Thoracic aorta (tissue), 2 donors: Measurements from ENCODE around the gene SLC26A1. TPM values are rescaled to one million over a fixed set of nuclear protein-coding genes. Genes with fewer than 3 reads are reported as not detected.

Experiments used
- ATAC-seq: fragments of 150-250 bp; one replicate; pipeline ENCODE4 v1.8.0; 2017; ENCODE audit warnings: low read depth; ENCODE audit not compliant: insufficient number of reproducible peaks, low FRiP score
- DNase-seq: peaks from one replicate; pipeline ENCODE4 v3.0.0-alpha.2; 2020; ENCODE audit warnings: low spot score
- H3K27ac ChIP-seq, 2 donors: fragments of 200-600 bp; sonication (generic); 1 replicate in 1 of 2; 2 replicates in 1 of 2; pipeline ENCODE4 v1.5.1; 2016; ENCODE audit warnings: mild to moderate bottlenecking in 2 of 2, moderate library complexity in 2 of 2
- H3K27me3 ChIP-seq: fragments of 200-600 bp; sonication (generic); replicated peaks from 2 replicates; pipeline ENCODE4 v1.6.0; 2016; ENCODE audit warnings: mild to moderate bottlenecking; ENCODE audit not compliant: insufficient read depth
- H3K36me3 ChIP-seq: fragments of 200-600 bp; sonication (generic); one replicate; pipeline ENCODE4 v1.5.1; 2016
- H3K4me1 ChIP-seq, 2 donors: fragments of 200-600 bp; sonication (generic); 1 replicate in 1 of 2; 2 replicates in 1 of 2; pipeline versions ENCODE4 v1.5.1 to v1.6.0; 2016; ENCODE audit warnings: low read depth in 2 of 2, mild to moderate bottlenecking in 1 of 2; ENCODE audit not compliant: control insufficient read depth in 1 of 2
- H3K4me3 ChIP-seq: fragments of 200-600 bp; sonication (generic); 2 replicates; pipeline ENCODE4 v1.5.1; 2016; ENCODE audit warnings: mild to moderate bottlenecking
- H3K9me3 ChIP-seq: fragments of 200-600 bp; sonication (generic); 2 replicates; pipeline ENCODE4 v1.5.1; 2016
- CTCF ChIP-seq: fragments of 200-600 bp; sonication (generic); IDR thresholded peaks from one replicate; pipeline ENCODE4 v1.5.1; 2019; ENCODE audit warnings: antibody characterized with exemption
- total RNA-seq, 2 donors: library from RNA; depleted of rRNA; stranded (reverse); fragments of >200 nt; gene quantifications; one replicate each; pipeline versions ENCODE4 v1.1.0 to v1.2.3, GENCODE V29; 2016

The SLC26A1 gene
- total RNA-seq, 2 donors from 2014 or later = not detected

DNA sequence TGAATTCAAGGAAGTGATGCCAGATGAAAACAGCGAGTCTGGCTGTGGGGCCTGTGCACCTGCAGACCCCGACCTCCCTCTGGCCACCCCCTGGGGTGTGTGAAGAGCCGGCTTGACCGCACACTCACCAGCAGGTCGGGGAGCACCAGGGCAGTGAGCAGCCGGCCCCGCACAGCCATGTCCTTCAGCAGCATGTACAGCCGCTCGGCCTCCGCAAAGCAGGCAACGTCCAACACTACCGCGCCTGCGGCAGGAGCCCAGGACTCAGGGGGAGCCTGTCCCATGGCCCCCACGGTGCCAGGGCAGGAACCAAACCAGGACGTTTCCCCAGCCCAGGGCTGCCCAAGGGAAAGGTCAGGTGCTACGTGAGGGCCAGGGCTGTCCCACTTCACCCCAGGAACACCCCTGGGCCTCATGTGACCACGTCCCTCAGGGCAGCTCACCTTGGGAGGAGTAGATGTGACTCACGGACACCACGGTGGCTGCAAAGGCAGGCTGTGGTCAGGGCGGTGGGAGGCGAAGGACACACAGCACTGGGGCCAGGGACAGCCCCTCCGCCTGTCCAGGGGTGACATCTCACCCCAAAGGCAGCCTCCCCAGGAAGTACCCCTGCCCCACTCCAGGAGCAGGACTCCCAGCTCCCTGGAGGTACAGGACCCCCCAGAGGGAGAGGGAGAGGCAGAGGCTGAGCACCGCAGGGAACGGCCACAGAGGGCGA lies 28.0 kb downstream of the SLC26A1 start:
- Histone ChIP-seq H3K9me3 (no peaks in the 10 kb centered on the region), H3K4me3 (no peak overlapping the region), H3K36me3 (peaks cover 10% of the 10 kb centered on the region), H3K27me3 (no peaks in the 10 kb centered on the region), H3K27ac (no peak overlapping the region), H3K4me1 (no peaks in the 10 kb centered on the region)
- no peak for ATAC-seq
- DNase-seq = no peak
- TF ChIP-seq CTCF = no peak

- DNase-seq (no peak), ATAC-seq (no peak)
Observed at GRCh38 chr4:964346-965025, 28.7 kb downstream of the SLC26A1 start.

GRCh38 chr4:963276-964225 lies 29.7 kb downstream of the SLC26A1 start:
- Histone ChIP-seq H3K27me3 (no peaks in the 10 kb centered on the region), H3K27ac (no peak overlapping the region), H3K9me3 (no peaks in the 10 kb centered on the region), H3K36me3 (peaks cover 18% of the 10 kb centered on the region), H3K4me1 (no peaks in the 10 kb centered on the region), H3K4me3 (no peak overlapping the region)
- ATAC-seq (no peak), DNase-seq (no peak)
- no peak for TF ChIP-seq CTCF

More at GRCh38 chr4:964346-965025, 28.7 kb downstream of the SLC26A1 start:
- no peak for TF ChIP-seq CTCF
- Histone ChIP-seq H3K9me3 (no peaks in the 10 kb centered on the region), H3K27ac (no peak overlapping the region), H3K27me3 (no peaks in the 10 kb centered on the region), H3K36me3 (peaks cover 10% of the 10 kb centered on the region), H3K4me3 (no peak overlapping the region), H3K4me1 (no peaks in the 10 kb centered on the region)

GRCh38 chr4:962231-963208 lies 30.7 kb downstream of the SLC26A1 start:
- H3K36me3 ChIP-seq = peaks cover 21% of the 10 kb centered on the region
- H3K4me3 ChIP-seq = no peak overlapping the region
- no peak overlapping the region for H3K27ac ChIP-seq
- H3K27me3 ChIP-seq = no peaks in the 10 kb centered on the region
- DNase-seq (no peak), ATAC-seq (no peak)
- H3K9me3 ChIP-seq = no peaks in the 10 kb centered on the region
- TF ChIP-seq CTCF = no peak
- H3K4me1 ChIP-seq = no peaks in the 10 kb centered on the region
